Endothelial cell of umbilical vein (primary cell): ENCODE results near the gene SMCO2. TPM values are rescaled to one million over a fixed set of nuclear protein-coding genes. Genes with fewer than 3 reads are reported as not detected.

Experiments used
- BruUV-seq: library from RNA; stranded (reverse); fragments of 400-500 nt; replicated peaks from 2 replicates; lab custom pipeline; 2021; lab: Mats Ljungman, UMichigan
- CTCF ChIA-PET: fragments of 300-600, 350-600 bp; sonication (Branson Sonifier 250); formaldehyde crosslinking; loops from one replicate; lab custom pipeline; 2021; ENCODE audit warnings: antibody characterized with exemption, inconsistent platforms; lab: Charles Lee
- POLR2A ChIA-PET: fragments of 300-600, 350-600 bp; sonication (Branson Sonifier 250); formaldehyde crosslinking; loops from one replicate; lab custom pipeline; 2021; ENCODE audit warnings: antibody characterized with exemption, inconsistent platforms; lab: Charles Lee
- DNase-seq: peaks from one replicate; pipeline ENCODE4 v3.0.0-alpha.2; 2011; ENCODE audit warnings: low read depth, low spot score
- FAIRE-seq: peaks from 2 replicates; lab custom pipeline; 2011; peaks lifted over from hg19 to GRCh38; lab: Jason Lieb, UNC
- H2AFZ ChIP-seq: 2 replicates; pipeline ENCODE4 v1.6.0; 2012; ENCODE audit warnings: low read depth, low read length, control low read depth, inconsistent platforms
- H3K27ac ChIP-seq: 2 replicates; pipeline ENCODE4 v1.5.1; 2011; ENCODE audit warnings: low read depth, mild to moderate bottlenecking, control low read depth, low read length, moderate library complexity; ENCODE audit not compliant: insufficient read depth
- H3K27me3 ChIP-seq, 2 experiments: 2 replicates each; pipeline versions ENCODE4 v1.6.0 to v1.6.1; 2011; ENCODE audit warnings: low read length in 2 of 2, mixed read lengths in 1 of 2; ENCODE audit not compliant: control insufficient read depth in 2 of 2, insufficient read depth in 2 of 2
- H3K36me3 ChIP-seq, 2 experiments: 2 replicates in 1 of 2; 3 replicates in 1 of 2; pipeline ENCODE4 v1.5.1; 2011; ENCODE audit warnings: low read length in 2 of 2, mild to moderate bottlenecking in 1 of 2, moderate library complexity in 1 of 2; ENCODE audit not compliant: control insufficient read depth in 2 of 2, insufficient read depth in 2 of 2; ENCODE audit errors: extremely low read depth in 1 of 2
- H3K4me1 ChIP-seq: 3 replicates; pipeline ENCODE4 v1.5.1; 2011; ENCODE audit warnings: mild to moderate bottlenecking, low read length; ENCODE audit not compliant: control insufficient read depth, insufficient read depth; ENCODE audit errors: extremely low read depth
- H3K4me2 ChIP-seq: 2 replicates; pipeline ENCODE4 v1.6.1; 2011; ENCODE audit warnings: low read length, control low read depth, mixed read lengths; ENCODE audit not compliant: insufficient read depth
- H3K4me3 ChIP-seq, 3 experiments: fragments of 200-600 bp in 1 of 3; sonication (generic), shearing (Covaris generic) in 1 of 3; replicated peaks in 1 of 3; 2 replicates each; pipeline ENCODE4 v1.5.1; 2011 to 2016; ENCODE audit warnings: control low read depth in 3 of 3, low read length in 3 of 3, mild to moderate bottlenecking in 2 of 3, inconsistent platforms in 1 of 3, low read depth in 1 of 3, moderate library complexity in 1 of 3; ENCODE audit not compliant: insufficient read depth in 1 of 3
- H3K79me2 ChIP-seq: 2 replicates; pipeline ENCODE4 v1.6.0; 2012; ENCODE audit warnings: low read length, inconsistent platforms; ENCODE audit not compliant: control insufficient read depth, insufficient read depth
- H3K9ac ChIP-seq: replicated peaks from 2 replicates; pipeline ENCODE3; 2011; ENCODE audit warnings: low read length, control low read depth; ENCODE audit not compliant: insufficient read depth; ENCODE audit errors: extremely low read depth
- H3K9me1 ChIP-seq: replicated peaks from 3 replicates; pipeline ENCODE4 v1.6.0; 2011; ENCODE audit warnings: mild to moderate bottlenecking, low read length; ENCODE audit not compliant: control insufficient read depth, insufficient read depth; ENCODE audit errors: extremely low read depth
- H3K9me3 ChIP-seq: replicated peaks from 2 replicates; pipeline ENCODE4 v1.5.1; 2012; ENCODE audit warnings: low read length, inconsistent platforms; ENCODE audit not compliant: control insufficient read depth, insufficient read depth
- H4K20me1 ChIP-seq: replicated peaks from 2 replicates; pipeline ENCODE3; 2011; ENCODE audit warnings: mild to moderate bottlenecking, low read length; ENCODE audit not compliant: control insufficient read depth, insufficient read depth; ENCODE audit errors: extremely low read depth
- EZH2 ChIP-seq: IDR thresholded peaks from 2 replicates; pipeline ENCODE4 v1.6.1; 2012; ENCODE audit warnings: borderline replicate concordance, low read depth, mild to moderate bottlenecking, moderate library complexity, low read length, inconsistent platforms; ENCODE audit not compliant: severe bottlenecking
- FOS ChIP-seq: IDR thresholded peaks from 2 replicates; pipeline ENCODE4 v1.6.1; 2011; ENCODE audit warnings: mild to moderate bottlenecking, low read length, moderate library complexity, borderline replicate concordance; ENCODE audit not compliant: insufficient read depth
- GATA2 ChIP-seq: IDR thresholded peaks from 2 replicates; pipeline ENCODE4 v1.7.0; 2011; ENCODE audit warnings: low read depth, mild to moderate bottlenecking, moderate library complexity, mixed read lengths, low read length; ENCODE audit not compliant: insufficient read length, insufficient read depth
- JUN ChIP-seq: IDR thresholded peaks from 2 replicates; pipeline ENCODE4 v1.6.1; 2011; ENCODE audit warnings: borderline replicate concordance, low read depth; ENCODE audit not compliant: insufficient read length, insufficient read depth
- MYC ChIP-seq: IDR thresholded peaks from one replicate; pipeline ENCODE4 v1.6.1; 2011; ENCODE audit warnings: mild to moderate bottlenecking, low read depth, low read length
- POLR2A ChIP-seq: IDR thresholded peaks from 2 replicates; pipeline ENCODE4 v1.6.1; 2012; ENCODE audit warnings: low read depth, mild to moderate bottlenecking, control low read depth, low read length
- POLR2AphosphoS5 ChIP-seq: IDR thresholded peaks from 2 replicates; pipeline ENCODE4 v1.6.1; 2012; ENCODE audit warnings: low read depth, mild to moderate bottlenecking, control low read depth, low read length, moderate library complexity; ENCODE audit not compliant: insufficient read depth
- dilution Hi-C: fragments of 300-500 bp; cut with MboI; formaldehyde crosslinking; loops from one replicate; pipeline ENCODE4 v1.15.0; 2019; ENCODE audit warnings: low sequenced_read_pairs; ENCODE audit not compliant: extremely low pct_ligation_motif_present
- intact Hi-C: fragments of 100-400 bp; cut with micrococcal nuclease; formaldehyde crosslinking; loops from one replicate; pipeline ENCODE4 v1.10.0; 2022
- polyA plus RNA-seq, 4 experiments: library from polyadenylated mRNA; depleted of rRNA in 3 of 4; stranded (reverse) in 3 of 4; unstranded in 1 of 4; fragments of >200 nt; gene quantifications; 2 replicates each; pipeline versions ENCODE4 v1.2.1 to v1.2.3, GENCODE V29; 2011 to 2012; ENCODE audit warnings: missing spikeins in 1 of 4
- total RNA-seq: library from RNA; stranded (reverse); gene quantifications from 2 replicates; pipeline ENCODE4 v1.2.3, GENCODE V29; 2021
- TF ChIP-seq, protein P1 (sequence below): IDR thresholded peaks from 2 replicates; pipeline ENCODE4 v1.6.1; 2011; ENCODE audit not compliant: insufficient read depth, insufficient read length
- TF ChIP-seq, protein P2 (sequence below), 2 donors: IDR thresholded peaks; 1 replicate in 1 of 2; 2 replicates in 1 of 2; pipeline ENCODE4 v1.5.1; 2011; ENCODE audit warnings: low read length in 2 of 2, mild to moderate bottlenecking in 2 of 2, moderate library complexity in 2 of 2, control low read depth in 1 of 2, inconsistent platforms in 1 of 2, low read depth in 1 of 2; ENCODE audit not compliant: insufficient read depth in 1 of 2; ENCODE audit errors: extremely low read depth in 1 of 2

The SMCO2 gene
- total and polyA plus RNA-seq, 2 donors (not counting 3 experiments of a cell fraction or from before 2014, with no cell fraction given), result 0.33 to 0.49 TPM

DNA sequence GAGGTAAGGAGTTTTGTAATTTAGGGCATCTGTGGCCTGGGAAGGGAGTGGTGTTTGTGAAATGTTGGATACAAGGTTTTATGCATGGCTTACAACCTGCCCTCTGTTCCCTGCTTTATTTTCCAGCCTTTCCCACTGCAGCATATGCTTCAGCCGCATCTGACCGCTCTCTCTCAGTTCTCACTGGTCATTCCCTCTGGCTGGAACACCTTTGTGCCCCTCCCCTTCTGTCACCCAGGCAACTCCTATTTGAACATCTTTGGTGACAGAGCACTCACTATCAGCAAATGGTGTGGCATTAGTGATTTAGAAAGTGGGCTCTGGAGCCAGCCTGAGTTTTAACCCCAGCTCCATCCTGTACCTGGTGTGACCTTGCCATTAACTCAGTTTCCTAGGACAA, 47.5 kb upstream of the SMCO2 start:
- dilution Hi-C loops, result no loop called here
- Histone ChIP-seq H3K9me1 (no peaks in the 10 kb centered on the region), H3K9me3 (no peaks in the 10 kb centered on the region), H3K4me1 (no peaks in the 10 kb centered on the region), H3K9ac (no peak overlapping the region), H4K20me1 (no peaks in the 10 kb centered on the region), H3K27ac (no peak overlapping the region), H3K36me3 (peaks cover 0 to 3% of the 10 kb centered on the region in 2 experiments), H2AFZ (no peak overlapping the region), H3K4me2 (no peak overlapping the region), H3K4me3 (no peak overlapping the region), H3K79me2 (no peaks in the 10 kb centered on the region), H3K27me3 (no peaks in the 10 kb centered on the region)
- ChIA-PET CTCF (interaction anchor here (1.9 kb wide), 1 partner anchor 18 kb away, joined by 5 read pairs; no protein-coding TSS in a partner anchor), POLR2A (no interaction called here)
- DNase-seq (no peak), FAIRE-seq (no peak)
- intact Hi-C loops, result no loop called here
- TF ChIP-seq EZH2, result no peak
- no peak for TF ChIP-seq JUN
- TF ChIP-seq, protein P1, sequence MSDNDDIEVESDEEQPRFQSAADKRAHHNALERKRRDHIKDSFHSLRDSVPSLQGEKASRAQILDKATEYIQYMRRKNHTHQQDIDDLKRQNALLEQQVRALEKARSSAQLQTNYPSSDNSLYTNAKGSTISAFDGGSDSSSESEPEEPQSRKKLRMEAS, result no peak
- no peak for TF ChIP-seq POLR2AphosphoS5
- TF ChIP-seq GATA2, result no peak
- no peak for TF ChIP-seq FOS
- TF ChIP-seq MYC, result no peak
- TF ChIP-seq, protein P2, sequence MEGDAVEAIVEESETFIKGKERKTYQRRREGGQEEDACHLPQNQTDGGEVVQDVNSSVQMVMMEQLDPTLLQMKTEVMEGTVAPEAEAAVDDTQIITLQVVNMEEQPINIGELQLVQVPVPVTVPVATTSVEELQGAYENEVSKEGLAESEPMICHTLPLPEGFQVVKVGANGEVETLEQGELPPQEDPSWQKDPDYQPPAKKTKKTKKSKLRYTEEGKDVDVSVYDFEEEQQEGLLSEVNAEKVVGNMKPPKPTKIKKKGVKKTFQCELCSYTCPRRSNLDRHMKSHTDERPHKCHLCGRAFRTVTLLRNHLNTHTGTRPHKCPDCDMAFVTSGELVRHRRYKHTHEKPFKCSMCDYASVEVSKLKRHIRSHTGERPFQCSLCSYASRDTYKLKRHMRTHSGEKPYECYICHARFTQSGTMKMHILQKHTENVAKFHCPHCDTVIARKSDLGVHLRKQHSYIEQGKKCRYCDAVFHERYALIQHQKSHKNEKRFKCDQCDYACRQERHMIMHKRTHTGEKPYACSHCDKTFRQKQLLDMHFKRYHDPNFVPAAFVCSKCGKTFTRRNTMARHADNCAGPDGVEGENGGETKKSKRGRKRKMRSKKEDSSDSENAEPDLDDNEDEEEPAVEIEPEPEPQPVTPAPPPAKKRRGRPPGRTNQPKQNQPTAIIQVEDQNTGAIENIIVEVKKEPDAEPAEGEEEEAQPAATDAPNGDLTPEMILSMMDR (IDR thresholded peaks at IDR 0.05; ENCODE audit: extremely low read depth in 1 of 2, insufficient read depth in 1 of 2, low read depth in 1 of 2, low read length in 2 of 2), result no peak
- no peak for TF ChIP-seq POLR2A
- no TSS peak for BruUV-seq
